GM10266 (cell line): ENCODE data around the gene HNF4A.
A peak's percentile ranks its signal among the peaks of the same experiment; 100 is the strongest.

Experiments
- DNase-seq: peaks from one replicate; pipeline ENCODE4 v3.0.0; 2012; ENCODE audit errors: extremely low spot score
- CTCF ChIP-seq: IDR thresholded peaks from 2 replicates; pipeline ENCODE4 v1.5.1; 2012; ENCODE audit warnings: mild to moderate bottlenecking, low read depth; ENCODE audit not compliant: control insufficient read depth, insufficient read depth; ENCODE audit errors: missing control alignments

The HNF4A gene

GRCh38 chr20:44355498-44356352 lies at the start of gene HNF4A:
HNF4A (plus strand) TSS chr20:44355699; CDS start chr20:44355805, 106 bp downstream.
- no peak for TF ChIP-seq CTCF
- DNase-seq: no peak

- DNase-seq: no peak
- no peak for TF ChIP-seq CTCF
These were observed 48.6 kb upstream of the HNF4A start for GRCh38 chr20:44306927-44307326.

- TF ChIP-seq CTCF: no peak
These were observed 45.5 kb upstream of the HNF4A start for GRCh38 chr20:44309763-44310663.

GRCh38 chr20:44310664-44311639 lies 44.5 kb upstream of the HNF4A start, which contains the start of gene FITM2:
FITM2 (minus strand) TSS chr20:44311202; CDS start chr20:44311148, 54 bp downstream.
- DNase-seq: peak; percentile 98
- TF ChIP-seq CTCF: peak; percentile 99

More at GRCh38 chr20:44309763-44310663, 45.5 kb upstream of the HNF4A start:
- no peak for DNase-seq

GRCh38 chr20:44314870-44315269 lies 40.6 kb upstream of the HNF4A start:
- no peak for DNase-seq
- no peak for TF ChIP-seq CTCF

- DNase-seq: no peak
- no peak for TF ChIP-seq CTCF
These were observed 35.6 kb upstream of the HNF4A start for GRCh38 chr20:44319839-44320422.
